Peyer's patch (tissue), 4 donors: ENCODE measurements around the gene TSPAN3.

Experiments
- POLR2A ChIP-seq, 2 donors: fragments of 450-650 bp; IDR thresholded peaks; one replicate each; pipeline ENCODE4 v1.5.1; 2017; ENCODE audit warnings: antibody characterized with exemption in 2 of 2, mild to moderate bottlenecking in 2 of 2, moderate library complexity in 2 of 2
- TF ChIP-seq, protein P1 (sequence below), 6 experiments: fragments of 450-650 bp in 4 of 6; fragments of 200-600 bp in 2 of 6; sonication (generic) in 1 of 6; IDR thresholded peaks; one replicate each; pipeline ENCODE4 v1.5.1; 2017 to 2019; ENCODE audit warnings: antibody characterized with exemption in 6 of 6, mild to moderate bottlenecking in 3 of 6, moderate library complexity in 1 of 6

DNA sequence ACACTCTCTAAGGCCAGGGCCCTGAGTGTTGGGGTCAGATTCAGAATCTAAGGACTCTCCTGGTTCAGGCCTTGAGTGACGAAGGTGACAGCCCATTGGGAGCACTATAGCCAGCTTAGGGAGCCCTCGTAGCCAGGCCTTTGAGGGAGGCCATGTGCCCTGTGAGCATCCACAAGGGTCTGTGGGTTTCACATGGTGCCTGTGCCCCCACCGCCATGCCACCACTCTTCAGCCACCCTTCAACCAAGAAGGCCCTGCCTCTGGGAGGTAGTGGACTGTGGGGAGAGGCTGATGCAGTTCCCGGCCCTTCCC lies 37.5 kb downstream of the TSPAN3 start:
- TF ChIP-seq, protein P1, sequence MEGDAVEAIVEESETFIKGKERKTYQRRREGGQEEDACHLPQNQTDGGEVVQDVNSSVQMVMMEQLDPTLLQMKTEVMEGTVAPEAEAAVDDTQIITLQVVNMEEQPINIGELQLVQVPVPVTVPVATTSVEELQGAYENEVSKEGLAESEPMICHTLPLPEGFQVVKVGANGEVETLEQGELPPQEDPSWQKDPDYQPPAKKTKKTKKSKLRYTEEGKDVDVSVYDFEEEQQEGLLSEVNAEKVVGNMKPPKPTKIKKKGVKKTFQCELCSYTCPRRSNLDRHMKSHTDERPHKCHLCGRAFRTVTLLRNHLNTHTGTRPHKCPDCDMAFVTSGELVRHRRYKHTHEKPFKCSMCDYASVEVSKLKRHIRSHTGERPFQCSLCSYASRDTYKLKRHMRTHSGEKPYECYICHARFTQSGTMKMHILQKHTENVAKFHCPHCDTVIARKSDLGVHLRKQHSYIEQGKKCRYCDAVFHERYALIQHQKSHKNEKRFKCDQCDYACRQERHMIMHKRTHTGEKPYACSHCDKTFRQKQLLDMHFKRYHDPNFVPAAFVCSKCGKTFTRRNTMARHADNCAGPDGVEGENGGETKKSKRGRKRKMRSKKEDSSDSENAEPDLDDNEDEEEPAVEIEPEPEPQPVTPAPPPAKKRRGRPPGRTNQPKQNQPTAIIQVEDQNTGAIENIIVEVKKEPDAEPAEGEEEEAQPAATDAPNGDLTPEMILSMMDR (IDR thresholded peaks at IDR 0.05) = no peak
- TF ChIP-seq POLR2A (IDR thresholded peaks at IDR 0.05) = no peak
